ENCODE results near the gene TDRD7.

- TF ChIP-seq USF2 (IDR thresholded peaks at IDR 0.05; ENCODE audit: low read length) (no peak), EP300 (IDR thresholded peaks at IDR 0.05; ENCODE audit: borderline replicate concordance in 1 of 2, low read depth in 2 of 2, low read length in 2 of 2) (no peak), CTCF (IDR thresholded peaks at IDR 0.05; ENCODE audit: control extremely low read depth in 1 of 3, insufficient read depth in 1 of 3, low read depth in 1 of 3, low read length in 3 of 3) (no peak)
Measured at GRCh38 chr9:97387504-97387886, 24.4 kb upstream of the TDRD7 start.

Data from H1 (cell line).